Middle frontal gyrus (tissue), 1 donor: ENCODE results near the gene UFC1.
"Not testable (repeated sequence)": the region's sequence is repeated elsewhere in the genome, so short reads cannot be mapped to it uniquely, and the experiment has no call there.

Experiments used
- DNase-seq: peaks from one replicate; pipeline ENCODE4 v3.0.0-alpha.2; 2015; ENCODE audit warnings: low spot score; ENCODE audit errors: extremely low spot score

Gene UFC1

GRCh38 chr1:161153682-161154337 lies at the start of gene UFC1:
TSS of gene UFC1 (plus strand) at chr1:161153978. CDS start at chr1:161153998, 20 bp downstream.
- peak; percentile 83 for DNase-seq

GRCh38 chr1:161106431-161106830 lies 47.3 kb upstream of the UFC1 start:
- no peak for DNase-seq

GRCh38 chr1:161111117-161111516 lies 42.7 kb upstream of the UFC1 start:
- DNase-seq = no peak

GRCh38 chr1:161111527-161111926 lies 42.3 kb upstream of the UFC1 start:
- no peak for DNase-seq

- DNase-seq = no peak
Measured at GRCh38 chr1:161113915-161114314, 39.9 kb upstream of the UFC1 start.

- DNase-seq = no peak
Measured at GRCh38 chr1:161114556-161114955, 39.2 kb upstream of the UFC1 start.

GRCh38 chr1:161115132-161115711 lies 38.6 kb upstream of the UFC1 start:
- no peak for DNase-seq

- not testable (repeated sequence) for DNase-seq
Measured at GRCh38 chr1:161115961-161116360, 37.8 kb upstream of the UFC1 start.

GRCh38 chr1:161117759-161118581 lies 35.8 kb upstream of the UFC1 start, which contains the start of the genes NIT1 and PFDN2:
TSS of gene NIT1 (plus strand) at chr1:161118105. CDS start at chr1:161118177, 72 bp downstream.
TSS of gene PFDN2 (minus strand) at chr1:161118037. CDS start at chr1:161118026, 11 bp downstream.
- peak; percentile 79 for DNase-seq

- no peak for DNase-seq
Measured at GRCh38 chr1:161119092-161119903, 34.5 kb upstream of the UFC1 start.

GRCh38 chr1:161121042-161121650 lies 32.6 kb upstream of the UFC1 start:
- no peak for DNase-seq

GRCh38 chr1:161121834-161122233 lies 31.9 kb upstream of the UFC1 start:
- DNase-seq = no peak

- DNase-seq = no peak
Measured at GRCh38 chr1:161122967-161123366, 30.8 kb upstream of the UFC1 start.

- no peak for DNase-seq
Measured at GRCh38 chr1:161127649-161128048, 26.1 kb upstream of the UFC1 start.

GRCh38 chr1:161128591-161129420 lies 25.0 kb upstream of the UFC1 start:
- no peak for DNase-seq

GRCh38 chr1:161130266-161130665 lies 23.5 kb upstream of the UFC1 start:
- DNase-seq = no peak

- DNase-seq = no peak
Measured at GRCh38 chr1:161131523-161132409, 22.0 kb upstream of the UFC1 start.

GRCh38 chr1:161132410-161133219 lies 21.2 kb upstream of the UFC1 start, which contains the start of gene DEDD:
TSS of gene DEDD (minus strand) at chr1:161132667. CDS start at chr1:161124462, 8,205 bp downstream.
- peak; percentile 92 for DNase-seq
